HL-60/S4 (cell line): ENCODE results near the gene PDE8B.

Experiments used
- in situ Hi-C: fragments of 300-500 bp; cut with MboI; formaldehyde crosslinking; loops from 2 replicates; pipeline ENCODE4 v1.14.3; 2022; ENCODE audit warnings: low sequenced_read_pairs

The PDE8B gene

DNA sequence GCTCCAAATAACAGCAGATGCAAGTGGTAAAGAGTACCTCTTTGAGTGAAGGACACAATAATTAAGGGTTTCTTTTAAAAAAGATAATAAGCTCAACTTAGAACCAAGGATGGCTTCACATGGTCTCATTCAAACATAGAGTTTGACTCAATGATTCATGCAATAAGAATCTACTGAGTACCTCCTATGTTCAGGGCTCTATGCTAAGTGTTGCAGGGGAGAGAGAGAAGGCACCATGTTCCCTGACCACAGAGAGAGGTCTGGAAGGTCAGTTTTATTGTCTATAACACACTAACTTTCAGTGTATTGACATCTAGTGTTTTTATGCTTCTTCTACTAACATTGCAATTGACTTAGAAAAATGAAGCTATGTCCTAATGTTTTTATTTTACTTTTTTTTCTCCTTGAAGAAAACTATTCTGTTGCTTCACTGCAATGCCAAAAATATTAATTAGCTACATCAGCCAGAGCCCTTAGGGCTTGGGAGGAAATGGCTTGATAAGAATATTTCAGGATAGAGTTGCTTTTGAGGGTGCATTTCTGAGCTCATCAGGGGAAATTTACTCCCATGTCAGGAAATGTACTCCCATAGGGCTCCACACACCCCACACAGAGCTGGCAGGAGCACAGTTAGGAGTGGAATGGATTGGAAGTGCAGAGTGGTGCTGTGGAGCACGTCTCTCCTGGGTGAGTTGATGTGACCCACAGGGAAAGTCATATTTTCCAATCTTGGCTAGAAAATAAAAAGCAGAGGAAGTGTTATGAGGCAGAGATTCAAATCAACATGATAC is 106.6 kb downstream of the PDE8B start:
- in situ Hi-C loops = no loop called here

DNA sequence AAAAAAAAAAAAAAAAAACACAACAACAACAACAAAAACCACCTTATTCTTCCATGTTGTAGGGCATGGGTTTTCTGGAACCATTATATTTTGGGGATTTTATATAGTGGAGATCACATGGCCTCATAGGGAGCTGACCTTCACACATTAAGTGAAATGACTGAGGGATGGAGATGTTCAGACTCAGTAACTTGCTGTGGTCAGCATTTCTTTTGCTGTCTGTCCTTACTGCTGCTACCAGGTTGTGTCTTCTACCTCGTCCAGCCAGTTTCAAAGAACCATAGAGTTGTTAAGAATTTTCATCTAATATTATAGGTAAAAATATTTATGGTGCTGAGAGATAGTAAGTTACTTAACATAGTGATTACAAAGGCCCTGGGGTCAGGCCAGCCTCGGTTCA is 107.6 kb downstream of the PDE8B start:
- in situ Hi-C loops = no loop called here

DNA sequence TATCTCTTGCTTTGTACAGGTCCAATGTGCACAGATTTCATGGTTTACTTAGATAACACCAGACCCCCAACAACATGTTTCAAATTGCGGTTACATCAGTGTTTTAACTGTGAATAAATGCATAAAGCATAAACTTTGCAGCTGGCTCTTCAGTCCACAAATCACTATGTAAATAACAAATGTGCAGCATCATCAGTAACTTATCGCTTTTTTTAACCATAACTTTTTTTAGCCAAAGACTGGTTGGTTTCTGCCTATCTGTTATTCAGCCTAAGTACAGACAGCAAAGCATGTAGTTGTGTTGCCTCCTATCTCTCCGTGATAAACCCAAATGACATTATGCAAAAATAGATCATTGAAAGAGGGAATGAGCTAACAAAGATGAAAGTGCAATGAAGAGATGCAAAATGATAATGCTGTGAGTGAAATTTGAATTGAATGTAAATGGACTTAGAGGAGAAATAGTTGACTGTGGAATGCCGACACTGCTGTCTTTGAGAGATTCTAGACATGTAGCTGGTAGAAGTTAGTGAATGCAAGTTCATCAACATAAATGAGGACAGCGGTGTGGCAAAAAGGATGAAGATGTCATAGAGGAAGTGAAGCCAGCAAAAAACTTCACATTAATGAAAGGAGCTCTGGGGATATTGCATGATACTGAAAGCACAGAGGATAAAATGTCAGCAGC is 108.8 kb downstream of the PDE8B start:
- in situ Hi-C loops = no loop called here

DNA sequence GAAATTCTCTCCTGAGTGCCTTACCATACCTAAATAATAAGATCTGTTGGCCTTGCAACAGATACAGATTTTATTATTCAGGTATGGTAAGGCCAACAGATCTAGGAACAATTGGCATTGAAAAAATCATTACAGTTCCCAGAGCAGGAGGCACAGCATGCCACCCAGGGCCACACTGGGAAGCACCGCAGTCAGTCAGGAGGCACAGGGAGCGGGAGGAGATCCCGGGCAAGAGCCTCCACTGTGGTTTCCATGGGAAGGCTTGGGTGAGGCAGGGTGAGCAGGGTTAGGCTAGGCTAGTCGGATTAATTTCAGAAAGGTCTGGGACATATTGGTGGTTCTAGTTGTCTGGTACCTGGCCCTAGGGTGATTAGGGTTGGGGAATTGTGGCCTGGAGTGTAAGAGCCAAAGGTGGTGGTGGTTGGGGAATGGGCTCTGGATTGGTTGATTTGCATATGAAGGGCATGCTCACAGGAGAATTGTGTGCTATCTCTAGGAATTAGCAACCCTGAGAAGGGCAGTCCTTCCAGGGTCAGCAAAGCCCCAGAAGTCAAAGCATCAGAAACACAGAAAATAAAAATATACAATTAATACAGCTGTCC is 111.4 kb downstream of the PDE8B start:
- in situ Hi-C loops = no loop called here

DNA sequence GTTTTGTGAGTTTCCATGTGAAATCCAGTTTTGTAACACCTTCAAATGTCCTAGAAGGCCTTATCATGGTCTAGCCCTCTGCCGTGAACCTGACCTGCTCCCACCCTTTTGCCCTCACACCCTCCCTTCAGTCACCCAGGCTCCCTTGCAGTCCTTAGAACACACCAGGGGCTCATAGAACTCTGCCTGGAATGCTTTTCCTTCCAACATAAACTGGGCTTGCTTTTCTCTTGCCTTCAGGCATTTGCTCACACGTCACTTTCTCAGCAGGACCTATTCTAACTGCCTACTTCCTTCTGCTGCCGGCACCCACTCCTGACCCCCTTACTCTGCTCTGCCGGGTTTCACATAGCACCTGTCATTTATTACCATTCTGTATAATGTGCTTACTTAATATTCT is 111.9 kb downstream of the PDE8B start:
- in situ Hi-C loops = no loop called here

DNA sequence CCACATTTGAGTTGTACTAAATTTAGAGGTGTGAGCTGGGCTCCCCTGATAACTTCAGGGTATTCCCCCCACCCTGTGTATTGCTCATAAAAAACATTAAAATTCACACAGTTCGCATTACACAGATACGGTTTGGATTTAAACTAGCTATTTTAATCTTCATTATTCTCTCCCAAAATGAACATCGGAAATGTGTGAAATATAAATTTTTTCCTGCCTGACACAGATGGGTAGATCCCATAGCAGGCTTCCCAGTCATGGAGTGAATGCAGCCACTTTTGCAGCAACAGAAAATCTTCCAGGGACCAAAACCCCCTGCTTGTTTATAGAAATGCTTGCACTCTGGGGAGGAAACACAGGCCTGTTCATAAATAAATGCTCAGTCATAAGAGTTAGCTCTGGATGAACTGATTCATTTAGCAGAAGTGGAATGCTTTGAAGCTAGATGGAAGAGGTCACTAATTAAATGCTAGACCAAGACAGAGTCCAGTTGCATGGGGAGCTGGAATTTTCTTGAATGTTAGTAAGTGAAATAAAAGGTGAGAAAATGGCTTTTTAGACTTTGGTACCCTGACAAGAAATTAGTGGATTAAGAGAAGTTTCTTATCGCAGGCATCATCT is 115.6 kb downstream of the PDE8B start:
- in situ Hi-C loops = no loop called here

DNA sequence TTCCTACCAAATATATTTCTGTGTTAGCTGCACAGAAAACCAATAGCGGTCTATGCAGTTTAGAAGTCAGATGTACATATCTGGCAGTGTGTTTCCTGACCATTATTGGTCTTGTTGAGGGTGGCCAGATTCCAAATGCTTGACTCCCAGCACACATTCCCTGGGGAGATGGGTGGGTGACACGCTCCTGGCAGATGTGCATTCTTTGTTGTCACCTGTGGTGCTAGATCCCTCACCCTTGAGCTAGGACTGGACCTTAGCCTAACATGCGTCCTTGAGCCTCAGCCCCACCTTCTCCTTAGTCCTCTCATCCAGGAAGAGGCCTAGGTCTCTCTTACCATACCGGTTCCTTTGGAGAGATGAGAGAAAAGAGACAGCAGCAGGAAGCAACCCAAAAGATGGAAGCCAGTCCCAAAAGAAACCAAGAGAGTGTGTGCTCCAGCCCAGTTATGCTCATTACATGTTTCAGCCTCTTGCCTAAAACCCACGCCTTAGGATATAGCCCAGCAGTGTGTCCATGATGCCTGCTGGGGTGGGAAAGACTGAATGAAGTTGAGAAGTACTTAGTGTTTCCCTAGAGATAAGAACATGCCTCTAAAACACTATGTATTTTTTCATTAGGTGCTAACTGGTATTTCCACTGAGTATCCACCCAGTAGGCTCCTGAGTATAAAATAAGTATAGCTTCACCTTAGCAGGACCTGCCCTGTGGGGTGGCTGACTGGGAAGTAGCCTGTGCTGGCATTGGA is 116.7 kb downstream of the PDE8B start:
- in situ Hi-C loops = no loop called here

DNA sequence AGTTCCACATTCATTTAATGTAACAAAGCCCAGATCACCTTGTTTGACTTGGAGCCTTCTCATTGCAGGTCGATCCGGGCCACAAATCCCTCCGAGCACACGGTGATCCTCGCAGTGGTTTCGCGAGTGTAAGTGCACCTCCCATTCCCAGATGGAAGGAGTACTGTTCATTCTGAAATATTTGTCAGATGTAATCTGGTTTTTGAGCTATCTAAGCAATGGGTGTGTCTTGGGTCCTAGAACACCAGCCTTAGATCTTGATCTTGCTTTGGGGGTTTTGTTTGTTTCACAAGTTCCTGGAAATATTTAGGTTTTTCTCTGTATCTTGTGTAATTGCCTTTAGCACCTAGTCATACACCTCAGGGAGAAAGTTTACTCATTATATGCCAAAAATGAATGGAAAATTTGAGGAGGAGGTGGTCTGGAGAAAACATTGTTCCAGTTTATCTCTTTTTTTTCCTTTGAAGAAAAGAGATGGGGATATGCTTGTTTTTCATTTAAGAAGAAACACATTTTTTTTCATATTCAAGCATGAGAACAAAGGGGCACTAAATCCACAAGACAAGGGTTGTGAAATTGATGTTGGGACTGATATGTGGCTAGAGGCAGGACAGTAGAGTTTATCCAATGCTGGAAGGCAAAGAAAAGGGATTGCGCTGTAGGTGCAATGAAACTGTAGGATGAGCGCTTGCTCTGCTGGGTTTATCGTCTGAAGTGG is 118.6 kb downstream of the PDE8B start:
- in situ Hi-C loops = no loop called here

DNA sequence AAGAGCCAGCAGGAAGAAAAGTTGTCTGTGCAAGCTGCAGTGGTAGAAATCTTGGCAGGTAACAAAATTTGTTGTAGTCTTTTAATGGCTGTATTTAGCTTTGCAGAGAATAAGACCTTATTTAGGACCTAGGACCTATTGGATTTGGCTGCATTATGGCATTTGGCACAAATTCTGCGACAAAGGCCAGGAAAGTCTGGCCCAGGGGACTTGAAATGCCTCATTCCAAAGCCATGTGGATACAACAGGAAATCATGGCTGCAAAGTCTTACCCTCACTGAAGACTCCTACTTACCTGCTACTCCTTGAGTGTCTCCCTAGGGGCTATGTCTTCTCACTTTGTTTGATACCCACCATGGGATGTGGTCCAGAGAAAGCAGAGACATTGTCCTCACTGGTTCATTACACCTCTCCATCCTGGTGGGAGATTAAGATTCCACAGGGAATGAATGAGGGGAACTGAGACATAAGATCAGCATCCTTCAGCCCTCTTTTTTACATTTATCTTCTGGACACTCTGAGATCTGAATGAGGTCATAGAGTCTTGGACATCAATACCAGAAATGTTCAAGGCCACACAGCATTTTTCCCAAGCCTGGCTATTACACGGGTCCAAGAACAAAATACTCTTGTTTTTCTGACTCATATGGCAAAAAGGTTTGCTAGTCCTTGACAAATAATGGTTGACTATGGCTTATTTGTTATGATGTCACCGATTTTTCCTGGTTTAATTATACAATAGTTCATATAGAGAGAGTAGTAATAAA is 119.4 kb downstream of the PDE8B start:
- in situ Hi-C loops = no loop called here

DNA sequence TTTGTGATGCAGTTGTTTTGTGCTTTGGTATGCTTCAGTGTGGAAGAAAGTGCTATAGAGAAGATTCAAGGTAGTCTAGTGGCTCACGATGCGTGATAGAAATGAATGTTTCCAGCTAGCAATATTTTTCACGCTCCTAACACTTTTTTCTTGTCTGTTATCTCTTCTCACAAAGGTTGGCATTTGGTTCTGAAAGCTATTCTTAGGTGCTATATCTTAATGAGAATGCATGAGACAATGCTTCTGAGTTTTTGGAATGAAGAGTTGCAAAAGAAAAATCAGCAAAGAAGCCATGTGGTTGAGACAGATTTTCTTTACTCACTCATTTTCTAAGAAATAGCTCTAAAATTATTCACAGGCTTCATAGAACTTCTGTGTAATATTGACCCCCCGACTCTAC is 122.6 kb downstream of the PDE8B start:
- in situ Hi-C loops = no loop called here

DNA sequence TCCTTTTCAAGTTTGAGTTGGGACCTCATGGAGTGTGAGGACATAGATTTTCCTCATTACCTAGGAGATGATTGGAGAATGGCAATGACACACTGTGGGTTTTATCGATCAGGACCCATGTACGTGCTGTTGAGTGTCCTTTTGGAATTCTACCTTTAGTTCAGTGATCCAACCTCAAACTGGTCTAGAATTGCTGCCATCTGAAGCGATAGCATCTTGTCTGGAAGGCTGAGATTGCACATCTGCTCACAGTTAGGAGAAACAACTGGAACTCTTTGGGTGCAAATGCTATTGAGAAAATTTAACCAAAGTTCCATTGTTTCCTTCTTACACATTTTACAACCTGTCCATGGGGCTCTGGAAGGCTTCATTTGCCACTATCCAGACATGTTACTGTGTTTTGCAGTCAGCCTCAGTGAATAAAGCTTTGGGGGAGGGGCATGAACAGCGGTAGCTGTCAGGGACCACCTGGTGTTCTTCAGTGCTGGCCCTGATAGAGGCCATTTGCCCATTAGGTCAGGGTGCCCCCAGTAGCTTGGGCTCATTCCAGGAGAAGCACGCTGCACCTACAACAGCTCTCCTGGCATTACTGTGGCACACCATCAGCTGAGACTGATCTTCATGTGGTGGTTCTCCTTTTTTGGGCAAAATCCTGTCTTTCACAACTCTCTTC is 123.1 kb downstream of the PDE8B start:
- in situ Hi-C loops = no loop called here

DNA sequence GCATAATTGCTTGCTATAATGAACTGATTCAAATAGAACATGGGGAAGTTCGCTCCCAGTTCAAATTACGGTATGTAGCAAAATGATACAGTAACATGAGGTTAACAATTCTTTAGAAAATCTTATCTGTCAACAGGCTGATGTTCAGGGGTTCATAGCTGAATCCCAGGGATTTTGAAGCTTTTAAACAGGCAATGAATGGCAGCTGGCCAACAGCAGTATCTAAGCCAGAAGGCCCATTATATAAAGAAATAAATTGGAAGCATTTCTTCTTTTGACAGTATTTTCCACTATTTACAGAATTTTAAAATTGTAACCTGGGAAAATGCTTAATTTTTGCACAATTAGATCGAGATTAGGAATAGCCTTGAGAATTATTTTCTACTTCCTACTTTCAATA is 126.8 kb downstream of the PDE8B start:
- in situ Hi-C loops = no loop called here

DNA sequence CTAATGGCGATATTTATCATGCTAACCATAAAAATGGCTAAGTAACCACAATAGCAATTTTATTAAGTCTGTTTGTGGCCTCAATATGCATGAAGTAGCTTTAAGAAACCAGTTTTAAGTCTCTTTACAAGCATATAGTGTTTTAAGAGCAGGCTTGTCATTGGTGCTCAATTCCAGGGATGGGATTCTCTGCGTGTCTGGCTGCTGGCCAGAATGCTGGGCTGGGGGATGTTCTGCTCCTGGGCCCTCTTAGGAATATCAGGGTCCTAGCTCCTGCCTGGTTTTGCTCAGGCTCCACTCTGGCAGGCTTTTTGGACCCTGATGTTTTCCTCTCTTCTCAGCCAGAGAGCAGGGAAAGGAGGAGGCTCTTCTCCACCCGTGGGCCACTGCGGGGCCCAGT is 127.2 kb downstream of the PDE8B start:
- in situ Hi-C loops = no loop called here

DNA sequence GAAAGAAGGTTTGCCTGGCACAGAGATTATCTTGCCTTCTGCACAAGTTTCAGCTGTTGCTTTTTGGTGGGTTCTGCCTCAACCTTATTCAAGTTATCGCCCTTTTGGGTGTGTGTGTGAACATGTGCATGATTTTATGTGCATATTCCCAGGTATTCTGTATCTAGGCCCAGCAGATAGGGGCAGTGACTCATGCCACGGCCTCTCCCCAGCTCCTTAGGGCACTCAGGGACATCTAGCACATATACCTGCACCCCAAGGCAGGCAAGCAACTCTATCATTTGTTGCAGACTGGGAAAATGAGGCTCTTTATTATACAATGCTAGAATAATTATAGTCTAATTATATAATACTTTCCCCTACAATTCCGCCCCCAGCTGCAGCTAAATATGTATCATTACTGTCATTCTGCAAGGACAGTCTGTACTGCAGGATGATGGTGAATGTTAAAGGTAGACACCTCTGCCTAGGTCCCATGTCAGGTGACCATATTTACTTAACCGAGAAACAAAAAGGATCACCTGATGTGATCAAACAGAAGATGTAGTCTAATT is 128.9 kb downstream of the PDE8B start:
- in situ Hi-C loops = no loop called here

DNA sequence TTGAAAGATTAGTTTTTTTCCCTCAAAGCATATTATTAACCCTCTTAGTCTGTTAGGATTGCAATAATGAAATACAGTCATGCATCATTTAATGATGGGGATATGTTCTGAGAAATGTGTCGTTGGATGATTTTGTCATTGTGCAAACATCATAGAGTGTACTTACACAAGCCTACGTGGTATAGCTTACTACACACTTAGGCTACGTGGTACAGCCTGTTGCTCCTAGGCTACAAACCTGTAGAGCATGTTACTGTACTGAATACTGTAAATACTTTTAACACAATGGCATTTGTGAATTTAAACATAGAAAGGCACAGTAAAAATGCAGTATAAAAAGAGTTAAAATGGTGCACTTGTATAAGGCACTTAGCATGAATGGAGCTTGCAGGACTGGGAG is 132.7 kb downstream of the PDE8B start:
- in situ Hi-C loops = no loop called here

DNA sequence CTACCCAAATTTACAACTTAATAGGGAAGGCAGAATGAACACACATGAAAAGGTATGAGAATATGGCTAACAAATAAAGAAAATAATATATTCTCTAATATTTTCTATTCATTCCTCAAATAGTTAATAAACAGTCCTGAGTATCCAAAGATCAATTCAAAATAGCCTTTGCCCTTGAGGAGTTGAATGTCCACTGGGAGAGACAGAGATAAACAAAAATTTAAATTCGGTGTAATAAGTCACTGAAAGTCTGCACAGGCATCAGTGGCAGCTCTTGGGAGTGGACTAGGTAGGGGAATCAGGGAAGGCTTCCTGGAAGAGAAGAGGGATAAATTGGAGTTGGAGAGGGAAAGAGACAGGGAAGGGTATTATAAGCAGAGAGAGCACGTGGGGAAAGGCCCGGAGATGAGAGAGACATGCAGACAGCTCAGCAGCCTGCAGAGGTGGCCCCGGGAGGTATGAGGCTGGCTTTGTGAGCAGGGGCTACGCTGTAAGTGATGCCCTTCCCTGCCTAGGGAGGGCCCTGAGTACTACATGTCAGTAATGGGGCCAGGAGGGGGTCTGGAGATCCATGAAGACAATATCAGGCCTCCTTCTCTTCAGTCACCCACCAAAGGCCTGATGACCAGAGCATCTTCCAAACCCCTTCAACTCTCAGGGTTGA is 137.1 kb downstream of the PDE8B start:
- in situ Hi-C loops = no loop called here

DNA sequence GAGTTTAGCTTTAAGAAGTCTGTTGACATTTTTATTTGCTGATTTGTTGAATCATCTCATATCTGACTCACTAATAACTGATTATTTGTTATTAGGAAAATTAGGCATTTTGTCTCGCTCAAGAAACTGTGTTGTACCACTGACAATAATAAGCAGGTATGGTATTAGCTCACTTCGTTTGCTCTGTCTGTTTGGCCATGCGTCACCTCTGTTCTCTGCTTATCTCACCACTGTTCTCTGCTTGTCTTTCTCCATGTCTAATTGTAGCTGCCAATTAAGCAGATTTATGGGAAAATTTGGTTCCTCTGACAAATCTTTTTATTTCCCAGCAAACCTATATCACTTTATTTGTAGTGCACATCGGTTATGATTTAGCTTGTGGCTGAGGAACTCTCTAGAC is 142.8 kb downstream of the PDE8B start:
- in situ Hi-C loops = no loop called here

DNA sequence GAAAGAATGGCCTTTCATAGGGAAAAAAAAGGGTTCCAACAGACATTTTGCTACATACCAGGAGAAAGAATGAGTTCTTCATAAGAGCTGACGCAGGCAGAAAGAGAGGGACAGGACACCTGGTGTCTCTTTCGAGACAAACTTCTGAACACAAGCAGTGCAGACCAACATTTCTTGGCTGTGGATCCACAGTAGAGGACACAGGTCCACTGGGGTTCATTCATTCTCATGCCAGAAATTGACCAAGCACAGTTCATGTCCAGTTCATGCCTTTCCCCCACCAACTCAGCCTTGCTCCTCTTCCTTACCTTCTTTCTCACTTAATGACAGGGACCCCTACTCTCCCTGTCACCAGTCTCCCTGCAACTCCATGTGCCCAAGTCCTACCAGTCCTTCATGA is 144.0 kb downstream of the PDE8B start:
- in situ Hi-C loops = no loop called here
